ENCODE data around the gene RALGAPA1.

- TF ChIP-seq POLR2A (IDR thresholded peaks at IDR 0.05) = no peak
- no peak for TF ChIP-seq CTCF (IDR thresholded peaks at IDR 0.05)
These were observed 293.2 kb downstream of the RALGAPA1 start for GRCh38 chr14:35515916-35516315.

Data from stomach (tissue), 4 donors.